ENCODE measurements around the gene FGFBP2.
"Not testable (repeated sequence)": the region's sequence is repeated elsewhere in the genome, so short reads cannot be mapped to it uniquely, and the experiment has no call there.

The FGFBP2 gene

GRCh38 chr4:15926486-15926885 lies 36.5 kb downstream of the FGFBP2 start:
- no peak for DNase-seq

- no peak for DNase-seq
These were observed 37.1 kb downstream of the FGFBP2 start for GRCh38 chr4:15925830-15926229.

- DNase-seq = no peak
These were observed 41.4 kb downstream of the FGFBP2 start for GRCh38 chr4:15921592-15921932.

- no peak for DNase-seq
These were observed 42.0 kb downstream of the FGFBP2 start for GRCh38 chr4:15920723-15921591.

GRCh38 chr4:15918484-15919129 lies 44.4 kb downstream of the FGFBP2 start:
- no peak for DNase-seq

- DNase-seq = no peak
These were observed 45.7 kb downstream of the FGFBP2 start for GRCh38 chr4:15917297-15917696.

GRCh38 chr4:15916358-15916757 lies 46.6 kb downstream of the FGFBP2 start:
- not testable (repeated sequence) for DNase-seq

- no peak for DNase-seq
These were observed 48.2 kb downstream of the FGFBP2 start for GRCh38 chr4:15914736-15915135.

- DNase-seq = no peak
These were observed 48.7 kb downstream of the FGFBP2 start for GRCh38 chr4:15914291-15914690.

GRCh38 chr4:15913631-15913970 lies 49.4 kb downstream of the FGFBP2 start:
- no peak for DNase-seq

GRCh38 chr4:15912961-15913630 lies 49.9 kb downstream of the FGFBP2 start:
- DNase-seq = no peak

- no peak for DNase-seq
These were observed 50.7 kb downstream of the FGFBP2 start for GRCh38 chr4:15912236-15912635.

All from cortex of kidney (tissue), 1 donor.